SJSA1 (cell line): ENCODE measurements around the gene LRRC32. TPM values are rescaled to one million over a fixed set of nuclear protein-coding genes. Genes with fewer than 3 reads are reported as not detected.
"Not testable (repeated sequence)": the region's sequence is repeated elsewhere in the genome, so short reads cannot be mapped to it uniquely, and the experiment has no call there.

Experiments used
- DNase-seq, 2 experiments: peaks; one replicate each; pipeline ENCODE4 v3.0.0-alpha.2; 2015 to 2020; ENCODE audit warnings: low spot score in 2 of 2, low read depth in 1 of 2
- H3K27ac ChIP-seq: fragments of 250-450 bp; sonication (Bioruptor Pico); 2 replicates; pipeline ENCODE4 v1.5.1; 2020; ENCODE audit warnings: mild to moderate bottlenecking, moderate library complexity
- H3K27me3 ChIP-seq: fragments of 250-450 bp; sonication (Bioruptor Pico); replicated peaks from 2 replicates; pipeline ENCODE4 v1.5.1; 2020; ENCODE audit warnings: mild to moderate bottlenecking, moderate library complexity
- H3K36me3 ChIP-seq: fragments of 250-450 bp; sonication (Bioruptor Pico); 2 replicates; pipeline ENCODE4 v1.5.1; 2020; ENCODE audit warnings: mild to moderate bottlenecking
- H3K4me1 ChIP-seq: fragments of 250-450 bp; sonication (Bioruptor Pico); replicated peaks from 2 replicates; pipeline ENCODE4 v1.6.1; 2021; ENCODE audit warnings: mild to moderate bottlenecking
- H3K4me3 ChIP-seq: fragments of 250-450 bp; sonication (Bioruptor Pico); 2 replicates; pipeline ENCODE4 v1.5.1; 2020; ENCODE audit warnings: mild to moderate bottlenecking
- H3K9me3 ChIP-seq: fragments of 250-450 bp; sonication (Bioruptor Pico); replicated peaks from 2 replicates; pipeline ENCODE4 v1.5.1; 2020; ENCODE audit warnings: mild to moderate bottlenecking
- total RNA-seq: library from RNA; depleted of rRNA; stranded (reverse); fragments of >200 nt; shearing (Covaris generic); gene quantifications from 2 replicates; pipeline ENCODE4 v1.2.3, GENCODE V29; 2014

The LRRC32 gene
- total RNA-seq, 1 experiment from 2014 or later: 7.8 TPM

DNA sequence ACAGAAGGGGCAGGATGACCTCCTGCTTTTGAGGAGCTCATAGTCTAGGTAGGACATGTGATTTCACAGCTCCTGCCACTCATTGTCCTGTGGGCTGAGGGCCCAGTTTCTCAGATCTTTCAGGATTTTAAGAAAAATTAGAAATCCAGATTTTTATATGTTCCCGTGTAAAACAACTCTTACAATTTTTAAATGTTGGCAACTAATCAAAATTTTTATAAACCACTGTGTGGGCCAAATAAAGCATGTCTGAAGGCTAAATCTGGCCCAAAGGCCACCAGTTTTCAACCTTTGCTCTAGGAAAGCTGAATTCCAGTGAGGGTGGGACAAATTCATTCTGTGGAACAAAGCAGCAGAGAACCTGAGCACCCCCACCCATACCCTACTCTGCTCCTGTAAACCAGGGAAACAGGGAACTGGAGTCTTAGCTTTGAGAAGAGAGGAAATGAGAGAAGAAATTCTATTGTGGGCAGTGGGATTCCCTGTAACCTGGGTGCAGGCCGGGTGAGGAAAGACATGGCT, 20.6 kb downstream of the LRRC32 start:
- no peak overlapping the region for H3K27ac ChIP-seq
- H3K4me3 ChIP-seq: no peak overlapping the region
- no peaks in the 10 kb centered on the region for H3K9me3 ChIP-seq
- no peak for DNase-seq
- no peaks in the 10 kb centered on the region for H3K36me3 ChIP-seq
- no peaks in the 10 kb centered on the region for H3K27me3 ChIP-seq
- peaks cover 21% of the 10 kb centered on the region for H3K4me1 ChIP-seq

DNA sequence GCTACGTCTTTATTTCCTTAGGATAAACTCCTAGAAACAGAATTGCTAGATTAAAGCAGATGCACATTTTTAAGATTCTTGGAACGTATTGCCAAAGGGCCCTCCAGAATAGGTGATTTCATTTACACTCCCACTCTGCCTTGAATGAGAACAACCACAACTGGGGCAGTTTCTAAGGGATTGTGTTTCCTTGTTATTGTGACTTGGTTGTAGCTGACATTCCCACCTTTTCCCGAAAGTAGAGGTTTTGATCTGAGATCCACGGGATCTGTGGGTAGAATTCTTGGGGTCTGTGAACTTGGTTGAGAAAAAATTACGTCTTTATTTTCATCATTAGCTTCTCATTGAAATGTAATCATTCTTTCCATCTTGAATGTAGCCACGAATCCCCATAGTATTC, 21.5 kb downstream of the LRRC32 start:
- H3K9me3 ChIP-seq: no peaks in the 10 kb centered on the region
- no peaks in the 10 kb centered on the region for H3K27me3 ChIP-seq
- H3K27ac ChIP-seq: no peak overlapping the region
- DNase-seq: no peak
- no peak overlapping the region for H3K4me3 ChIP-seq
- peaks cover 17% of the 10 kb centered on the region for H3K4me1 ChIP-seq
- H3K36me3 ChIP-seq: no peaks in the 10 kb centered on the region

DNA sequence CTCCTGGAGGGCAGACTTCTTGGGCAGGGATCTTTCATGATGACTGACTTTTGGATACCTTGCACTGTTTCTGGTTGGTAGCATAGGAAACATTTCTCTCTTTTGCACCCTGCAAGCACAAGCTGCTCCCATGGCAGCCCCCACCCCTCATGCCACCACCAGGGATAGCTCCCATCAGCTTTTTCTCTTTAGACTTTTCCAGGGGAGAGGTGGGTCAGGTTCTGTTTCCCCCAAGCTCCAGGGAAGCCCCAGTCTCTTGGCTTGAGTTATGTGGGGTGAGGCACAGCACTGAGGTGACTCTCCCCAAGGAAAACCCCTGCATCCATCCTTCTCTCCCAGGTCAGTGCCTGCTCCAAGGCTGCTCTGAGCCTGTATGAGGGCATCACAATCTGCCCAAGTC, 22.5 kb downstream of the LRRC32 start:
- no peaks in the 10 kb centered on the region for H3K36me3 ChIP-seq
- H3K4me1 ChIP-seq: peaks cover 8% of the 10 kb centered on the region
- H3K4me3 ChIP-seq: no peak overlapping the region
- H3K27ac ChIP-seq: no peak overlapping the region
- no peaks in the 10 kb centered on the region for H3K9me3 ChIP-seq
- H3K27me3 ChIP-seq: no peaks in the 10 kb centered on the region
- DNase-seq: no peak

DNA sequence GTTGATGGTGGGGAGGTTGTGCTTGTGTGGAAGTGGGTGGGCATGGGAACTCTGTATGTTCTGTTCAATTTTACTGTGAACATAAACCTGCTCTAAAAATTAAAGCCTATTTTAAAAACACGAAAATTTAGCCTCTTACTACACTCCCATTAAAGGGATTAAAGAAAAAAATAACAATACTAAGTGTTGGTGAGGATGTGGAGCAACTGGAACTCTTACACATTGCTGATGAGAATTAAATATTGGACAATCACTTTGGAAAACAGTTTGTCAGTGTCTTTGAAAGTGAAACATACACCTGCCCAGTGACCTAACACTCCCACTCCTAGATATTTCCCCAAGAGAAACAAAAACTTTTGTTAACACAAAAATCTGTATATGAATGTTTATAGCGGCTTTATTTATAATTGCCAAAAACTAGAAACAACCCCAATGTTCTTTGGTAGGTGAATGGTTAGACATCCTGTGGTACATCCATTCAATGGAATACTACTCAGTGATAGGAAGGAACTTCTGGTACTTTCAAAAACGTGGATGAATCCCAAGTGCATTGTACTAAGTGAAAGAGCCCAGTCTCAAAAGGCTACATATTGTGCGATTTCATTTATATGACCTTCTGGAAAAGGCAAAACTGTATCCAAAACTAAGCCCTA, 23.5 kb downstream of the LRRC32 start:
- H3K9me3 ChIP-seq: no peaks in the 10 kb centered on the region
- H3K27me3 ChIP-seq: no peaks in the 10 kb centered on the region
- H3K27ac ChIP-seq: no peak overlapping the region
- peaks cover 4% of the 10 kb centered on the region; the same call in 1 of the 2 replicates for H3K4me1 ChIP-seq
- H3K4me3 ChIP-seq: no peak overlapping the region
- no peak for DNase-seq
- H3K36me3 ChIP-seq: no peaks in the 10 kb centered on the region

DNA sequence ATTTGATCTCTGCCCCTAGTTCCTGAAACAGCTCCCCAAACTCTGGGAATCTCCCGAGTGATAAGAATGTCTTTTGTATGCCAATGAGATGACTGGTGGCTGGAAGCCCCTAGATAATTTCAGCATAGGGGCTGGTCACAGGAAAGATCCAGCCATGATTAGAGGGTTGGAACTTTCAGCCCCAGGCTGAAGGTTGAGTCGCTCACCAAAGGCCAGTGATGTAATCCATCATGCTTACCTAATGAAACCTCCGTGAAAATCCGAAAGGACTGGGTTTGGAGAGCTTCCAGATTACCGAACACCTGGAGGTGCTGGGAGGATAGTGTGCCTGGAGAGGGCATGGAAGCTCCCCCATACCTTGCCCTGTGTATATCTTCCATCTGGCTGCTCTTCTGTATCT, 26.0 kb downstream of the LRRC32 start:
- no peak overlapping the region for H3K27ac ChIP-seq
- no peak overlapping the region for H3K4me3 ChIP-seq
- H3K4me1 ChIP-seq: peaks cover 4% of the 10 kb centered on the region; the same call in 1 of the 2 replicates
- no peak for DNase-seq
- H3K27me3 ChIP-seq: no peaks in the 10 kb centered on the region
- H3K9me3 ChIP-seq: no peaks in the 10 kb centered on the region
- H3K36me3 ChIP-seq: no peaks in the 10 kb centered on the region

DNA sequence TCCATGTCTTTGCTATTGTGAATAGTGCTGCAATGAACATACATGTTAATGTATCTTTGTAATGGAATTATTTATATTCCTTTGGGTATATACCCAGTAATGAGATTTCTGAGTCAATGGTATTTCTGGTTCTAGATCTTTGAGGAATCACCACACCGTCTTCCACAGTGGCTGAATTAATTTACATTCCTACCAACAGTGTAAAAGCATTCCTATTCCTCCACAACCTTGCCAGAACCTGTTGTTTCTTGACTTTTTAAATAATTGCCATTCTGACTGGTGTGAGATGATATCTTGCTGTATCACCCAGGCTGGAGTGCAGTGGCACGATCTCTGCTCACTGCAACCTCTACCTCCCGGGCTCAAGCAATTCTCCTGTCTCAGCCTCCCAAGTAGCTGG, 26.8 kb downstream of the LRRC32 start:
- not testable (repeated sequence) for H3K36me3 ChIP-seq, H3K9me3 ChIP-seq, H3K27me3 ChIP-seq, H3K4me3 ChIP-seq, DNase-seq, H3K4me1 ChIP-seq, H3K27ac ChIP-seq

DNA sequence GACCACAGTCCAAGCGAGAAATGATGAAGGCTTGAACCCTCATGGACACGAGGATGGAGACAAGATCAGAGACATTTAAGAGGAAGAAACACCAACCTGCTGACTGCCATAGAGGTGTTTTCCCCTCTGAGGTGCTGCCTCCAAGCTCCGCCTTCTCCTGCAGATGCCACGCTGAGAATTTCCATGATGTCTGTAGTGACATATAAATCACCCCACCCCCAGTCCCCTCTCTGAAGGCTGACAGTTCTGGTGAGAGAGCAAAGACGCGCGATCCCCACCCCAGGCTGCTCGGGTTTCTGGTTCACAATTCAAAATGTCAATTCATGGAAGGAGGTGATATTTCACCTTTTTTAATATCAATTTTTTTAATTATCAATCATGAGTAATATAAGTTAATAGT, 28.2 kb downstream of the LRRC32 start:
- no peak for DNase-seq
- H3K36me3 ChIP-seq: no peaks in the 10 kb centered on the region
- no peak overlapping the region for H3K27ac ChIP-seq
- no peaks in the 10 kb centered on the region for H3K9me3 ChIP-seq
- no peaks in the 10 kb centered on the region for H3K27me3 ChIP-seq
- H3K4me1 ChIP-seq: peaks cover 4% of the 10 kb centered on the region; the same call in 1 of the 2 replicates
- no peak overlapping the region for H3K4me3 ChIP-seq

DNA sequence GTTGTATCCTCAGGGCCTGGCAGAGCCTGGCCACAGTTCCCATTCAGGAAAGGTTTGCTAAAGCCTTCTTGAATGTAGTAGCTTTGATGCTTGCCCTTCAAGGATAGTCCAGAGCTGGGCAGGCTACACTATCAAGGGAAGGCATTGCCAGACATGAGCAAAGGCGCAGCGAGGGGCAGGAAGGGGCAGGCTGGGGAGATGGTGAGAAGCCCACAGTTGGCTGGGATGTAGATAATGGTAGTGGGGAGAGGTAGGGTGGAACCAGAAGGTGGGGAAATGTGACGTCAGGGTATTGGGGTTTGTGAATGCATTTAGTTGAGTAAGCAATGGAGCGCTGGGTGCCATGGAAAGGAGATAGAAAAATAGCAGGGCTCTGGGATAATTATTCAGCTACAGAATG, 28.6 kb downstream of the LRRC32 start:
- H3K27ac ChIP-seq: no peak overlapping the region
- no peaks in the 10 kb centered on the region for H3K27me3 ChIP-seq
- H3K4me3 ChIP-seq: no peak overlapping the region
- peaks cover 4% of the 10 kb centered on the region; the same call in 1 of the 2 replicates for H3K4me1 ChIP-seq
- no peaks in the 10 kb centered on the region for H3K9me3 ChIP-seq
- H3K36me3 ChIP-seq: no peaks in the 10 kb centered on the region
- no peak for DNase-seq

DNA sequence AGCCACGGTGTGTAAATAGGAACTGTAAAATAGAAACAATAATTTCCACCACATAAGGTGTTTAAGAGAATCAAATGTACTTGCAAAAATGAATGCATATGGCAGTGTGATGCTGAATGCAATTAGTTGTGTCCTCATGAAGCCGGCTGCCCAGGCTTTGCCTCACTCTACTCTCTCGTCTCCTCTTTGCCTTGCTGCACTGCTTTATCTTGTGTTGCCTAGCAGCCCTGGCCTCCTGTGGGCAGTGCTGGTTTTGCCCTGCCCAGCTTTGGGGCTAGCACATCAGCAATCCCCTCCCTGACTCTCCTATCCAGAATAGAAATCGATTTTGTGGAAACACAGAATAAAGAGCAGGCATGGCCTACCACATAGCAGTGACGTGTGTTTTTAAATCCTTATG, 30.0 kb downstream of the LRRC32 start:
- H3K4me1 ChIP-seq: peaks cover 4% of the 10 kb centered on the region; the same call in 1 of the 2 replicates
- DNase-seq: no peak
- H3K27me3 ChIP-seq: no peaks in the 10 kb centered on the region
- H3K9me3 ChIP-seq: no peaks in the 10 kb centered on the region
- H3K36me3 ChIP-seq: no peaks in the 10 kb centered on the region
- H3K4me3 ChIP-seq: no peak overlapping the region
- no peak overlapping the region for H3K27ac ChIP-seq

DNA sequence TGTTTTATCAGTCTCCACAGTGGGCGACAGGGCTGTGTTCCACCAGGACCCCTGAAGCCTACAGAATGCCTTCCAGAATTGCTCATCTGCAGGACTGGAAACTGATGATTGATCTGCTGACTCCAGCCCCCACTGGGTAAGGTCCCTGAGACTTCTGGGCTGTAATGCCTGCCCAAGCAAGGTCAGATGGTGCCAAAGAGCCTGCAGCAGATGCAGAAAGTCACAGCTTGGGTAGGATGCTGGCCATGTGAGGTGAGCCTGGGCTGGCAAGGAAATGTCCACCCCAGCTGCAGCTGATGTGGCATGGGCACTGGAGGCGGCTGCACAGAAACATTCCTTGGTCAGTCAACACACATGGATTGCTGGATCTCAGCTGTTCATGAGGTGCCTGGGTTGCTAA, 30.9 kb downstream of the LRRC32 start:
- H3K4me3 ChIP-seq: no peak overlapping the region
- H3K9me3 ChIP-seq: no peaks in the 10 kb centered on the region
- no peak for DNase-seq
- H3K36me3 ChIP-seq: no peaks in the 10 kb centered on the region
- no peak overlapping the region for H3K27ac ChIP-seq
- no peaks in the 10 kb centered on the region for H3K27me3 ChIP-seq
- peaks cover 4% of the 10 kb centered on the region; the same call in 1 of the 2 replicates for H3K4me1 ChIP-seq

DNA sequence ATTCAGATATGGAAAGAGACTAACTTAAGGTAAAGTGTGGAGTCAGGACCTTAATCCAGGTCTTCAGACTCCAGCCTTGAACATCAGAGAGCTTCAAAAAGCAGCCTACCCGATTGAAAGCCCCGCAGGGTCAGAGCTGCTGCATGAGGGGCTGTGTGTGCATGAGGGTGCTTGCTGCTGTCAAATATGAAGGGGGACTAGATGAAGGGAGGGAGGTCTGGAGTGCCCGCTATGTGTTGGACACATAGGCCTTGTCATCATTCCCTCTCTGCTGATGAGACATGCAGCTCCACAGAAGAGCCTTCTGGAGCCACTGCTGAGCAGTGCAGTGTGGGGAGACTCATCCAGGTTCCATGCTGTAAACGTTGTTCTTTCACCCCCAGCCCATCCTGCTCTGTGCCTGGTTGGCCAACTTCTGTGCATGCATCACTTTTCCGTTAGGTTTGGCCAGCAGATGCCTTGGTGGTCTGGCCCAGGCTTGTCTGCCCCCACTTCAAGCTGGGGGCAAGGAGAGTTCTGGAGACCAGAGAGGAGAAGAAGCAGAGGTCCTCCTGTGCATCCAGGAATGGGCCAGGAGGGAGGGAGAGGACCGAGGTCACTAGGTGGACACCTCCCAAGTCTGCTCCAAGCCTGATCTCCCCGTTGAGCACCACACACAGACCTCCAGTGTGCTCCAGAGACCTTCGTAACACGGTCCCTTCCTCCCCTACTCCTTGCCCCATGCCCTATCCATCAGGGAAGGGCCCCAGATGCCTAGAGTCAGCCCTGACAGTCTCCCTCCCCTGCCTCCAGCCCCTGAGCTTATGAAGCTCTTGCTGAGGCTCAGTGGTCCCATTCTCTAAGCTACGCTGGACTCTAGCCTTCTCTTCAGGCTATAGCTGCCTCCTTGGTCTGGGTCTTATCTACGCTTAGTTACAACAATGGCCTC, 32.0 kb downstream of the LRRC32 start:
- H3K27me3 ChIP-seq: no peaks in the 10 kb centered on the region

DNA sequence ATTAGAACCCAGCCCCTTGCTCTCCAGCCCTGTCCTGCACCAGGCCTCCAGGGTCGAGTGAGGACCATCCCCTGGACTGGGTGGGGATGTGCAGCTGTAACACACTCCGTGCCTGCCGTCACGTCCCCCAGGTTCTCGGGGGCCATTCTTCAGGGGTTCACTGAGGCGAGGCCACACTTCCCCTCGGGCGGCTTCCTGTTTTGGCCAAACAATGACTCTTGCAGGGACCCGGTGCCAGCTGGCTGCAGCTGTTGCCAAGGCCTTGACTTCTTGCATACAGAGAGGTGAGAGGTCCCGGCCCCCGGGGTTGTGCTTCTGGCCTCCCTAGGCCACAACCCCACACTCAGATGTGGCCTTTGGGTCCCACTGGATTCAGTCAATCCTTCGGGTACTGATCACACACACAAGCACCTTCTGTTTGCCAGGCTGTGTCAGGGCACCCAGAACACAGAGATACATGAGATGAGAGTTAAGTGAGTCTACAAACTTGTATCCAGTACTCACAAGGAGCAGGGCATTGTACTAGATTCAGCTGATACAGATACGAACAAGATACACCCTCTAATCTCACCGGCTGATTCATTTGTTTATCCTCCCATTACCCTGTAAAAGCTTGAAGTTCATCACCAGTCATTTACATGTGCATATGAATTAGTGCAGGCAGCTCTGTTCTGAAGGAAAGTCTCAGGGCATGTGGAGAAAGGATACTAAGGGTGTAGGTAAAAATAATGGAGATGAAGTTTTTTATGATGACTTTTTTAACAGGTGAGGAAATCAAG, 32.9 kb downstream of the LRRC32 start:
- Histone ChIP-seq H3K9me3 (no peaks in the 10 kb centered on the region), H3K27me3 (no peaks in the 10 kb centered on the region), H3K4me3 (no peak overlapping the region), H3K27ac (no peak overlapping the region), H3K36me3 (no peaks in the 10 kb centered on the region), H3K4me1 (no peaks in the 10 kb centered on the region)
- no peak for DNase-seq

More for the DNA sequence above, 32.0 kb downstream of the LRRC32 start:
- no peaks in the 10 kb centered on the region for H3K9me3 ChIP-seq
- H3K4me3 ChIP-seq: no peak overlapping the region
- H3K4me1 ChIP-seq: no peaks in the 10 kb centered on the region
- no peak for DNase-seq
- H3K27ac ChIP-seq: no peak overlapping the region
- H3K36me3 ChIP-seq: no peaks in the 10 kb centered on the region

DNA sequence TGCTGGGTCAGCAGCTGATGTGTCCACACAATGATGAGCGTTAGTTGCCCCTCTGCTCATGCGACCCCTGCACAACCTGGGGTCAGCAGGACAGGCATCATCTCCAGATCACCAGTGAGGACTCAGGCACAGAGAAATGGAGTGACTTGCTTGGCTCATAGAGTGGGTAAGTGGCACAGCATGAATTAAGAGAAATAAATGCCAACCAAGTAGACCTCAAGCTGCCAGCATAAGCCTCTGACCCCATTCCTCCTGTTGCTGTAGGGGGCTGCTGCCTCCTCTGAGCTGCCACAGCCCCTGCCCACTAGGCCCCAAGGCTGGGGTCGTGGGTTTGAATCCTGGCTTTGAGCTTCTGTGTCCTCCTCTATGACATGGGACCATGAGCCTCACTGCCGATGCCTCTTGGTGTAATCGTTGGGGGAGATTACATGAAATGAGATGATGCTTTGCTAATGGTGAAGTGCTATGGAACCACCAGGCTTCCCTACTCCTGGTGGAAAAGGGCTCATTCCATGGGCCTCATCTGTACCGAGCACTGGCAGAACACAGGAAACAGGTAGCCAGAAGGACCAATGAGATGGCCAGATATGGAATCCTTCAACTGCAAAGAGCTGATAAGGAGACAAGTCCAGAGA, 33.6 kb downstream of the LRRC32 start:
- Histone ChIP-seq H3K9me3 (no peaks in the 10 kb centered on the region), H3K27ac (no peak overlapping the region), H3K4me1 (no peaks in the 10 kb centered on the region), H3K36me3 (no peaks in the 10 kb centered on the region), H3K27me3 (no peaks in the 10 kb centered on the region), H3K4me3 (no peak overlapping the region)
- no peak for DNase-seq
